SU-DHL-6 (cell line): ENCODE measurements around the gene PPFIBP1.

ENCODE experiments used
- CTCF ChIP-seq: fragments of 200-600 bp; sonication (generic); IDR thresholded peaks from one replicate; pipeline ENCODE4 v1.5.1; 2017; ENCODE audit warnings: antibody characterized with exemption, mild to moderate bottlenecking, low read length, moderate library complexity; ENCODE audit not compliant: insufficient read depth, poor library complexity, severe bottlenecking
- EZH2phosphoT487 ChIP-seq: fragments of 200-600 bp; sonication (generic), shearing (Covaris generic); conservative IDR thresholded peaks from 2 replicates; pipeline ENCODE4 v1.6.1; 2018; ENCODE audit warnings: mild to moderate bottlenecking, antibody characterized with exemption, low read length, moderate library complexity, mixed read lengths

DNA sequence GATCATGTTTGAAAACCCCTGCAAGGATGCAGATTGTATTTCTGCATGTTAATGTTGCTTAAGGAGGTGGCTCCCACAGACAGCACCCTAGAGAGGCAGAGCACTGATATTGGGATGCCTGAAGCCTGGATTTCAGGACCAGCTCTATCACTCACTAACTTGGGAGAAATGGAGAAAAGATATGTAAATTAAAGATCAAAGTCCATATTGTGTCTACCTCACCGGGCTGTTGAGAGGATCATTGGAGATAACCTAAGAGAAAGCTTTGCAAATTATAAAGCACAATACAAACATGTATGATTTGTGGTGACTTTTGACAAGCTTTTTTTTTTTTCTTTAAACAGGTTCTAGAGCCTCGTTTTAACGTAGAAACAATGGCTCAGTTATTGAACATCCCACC, 164.7 kb downstream of the PPFIBP1 start:
- TF ChIP-seq CTCF, result no peak
- TF ChIP-seq EZH2phosphoT487, result no peak
